GM18499 (cell line): ENCODE results near the gene APOBEC3H.

Source experiments
- ATAC-seq: cut with Tn5 transposase; IDR thresholded peaks from one replicate; pipeline ENCODE4 v1.9.1; 2021; ENCODE audit warnings: moderate number of reproducible peaks; ENCODE audit not compliant: insufficient read depth, unreplicated experiment

The APOBEC3H gene

DNA sequence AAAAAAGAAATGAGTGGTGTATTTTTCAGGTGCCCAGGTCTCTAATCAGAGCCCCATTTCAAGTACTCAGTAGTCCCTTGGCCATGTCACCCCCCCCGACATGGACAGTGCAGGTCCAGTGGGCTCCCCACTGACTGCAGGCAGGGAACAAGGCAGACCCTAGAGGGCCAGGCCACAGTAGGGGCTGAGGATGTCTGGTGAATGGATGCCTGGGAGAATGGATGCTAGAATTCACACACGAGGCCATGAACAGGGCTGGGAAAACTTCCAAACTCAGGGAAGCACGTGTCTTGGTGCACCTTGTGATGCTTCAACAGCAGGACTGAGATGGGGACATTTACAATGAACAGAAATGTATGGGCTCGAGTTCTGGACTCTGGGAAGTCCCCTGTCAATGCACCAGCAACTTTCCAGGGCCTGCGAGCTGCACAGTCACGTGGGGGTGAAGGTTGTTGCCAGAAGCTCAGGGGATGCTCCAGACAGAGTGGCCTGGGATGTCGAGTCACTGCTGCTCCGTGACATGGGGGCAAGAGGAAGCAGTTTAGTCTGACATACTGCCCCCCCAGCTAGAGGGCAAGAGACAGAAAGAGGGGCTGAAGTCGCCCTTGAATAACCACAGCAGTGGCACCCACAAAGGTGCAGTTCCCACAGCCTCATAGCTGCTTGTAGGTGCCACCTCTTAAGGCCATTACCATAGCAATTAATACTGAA is 16.8 kb upstream of the APOBEC3H start:
- no peak for ATAC-seq

DNA sequence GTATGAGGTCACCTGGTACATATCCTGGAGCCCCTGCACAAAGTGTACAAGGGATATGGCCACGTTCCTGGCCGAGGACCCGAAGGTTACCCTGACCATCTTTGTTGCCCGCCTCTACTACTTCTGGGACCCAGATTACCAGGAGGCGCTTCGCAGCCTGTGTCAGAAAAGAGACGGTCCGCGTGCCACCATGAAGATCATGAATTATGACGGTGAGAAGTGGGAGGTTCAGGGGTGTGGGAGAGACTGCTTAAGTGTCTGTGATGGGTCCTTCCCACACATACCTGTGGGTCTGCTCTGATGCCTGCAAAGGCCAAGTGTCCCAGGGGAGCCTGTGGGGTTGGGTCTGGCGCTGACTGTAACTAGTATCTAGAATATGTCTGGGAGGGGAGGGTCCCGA is 16.0 kb upstream of the APOBEC3H start:
- no peak for ATAC-seq

DNA sequence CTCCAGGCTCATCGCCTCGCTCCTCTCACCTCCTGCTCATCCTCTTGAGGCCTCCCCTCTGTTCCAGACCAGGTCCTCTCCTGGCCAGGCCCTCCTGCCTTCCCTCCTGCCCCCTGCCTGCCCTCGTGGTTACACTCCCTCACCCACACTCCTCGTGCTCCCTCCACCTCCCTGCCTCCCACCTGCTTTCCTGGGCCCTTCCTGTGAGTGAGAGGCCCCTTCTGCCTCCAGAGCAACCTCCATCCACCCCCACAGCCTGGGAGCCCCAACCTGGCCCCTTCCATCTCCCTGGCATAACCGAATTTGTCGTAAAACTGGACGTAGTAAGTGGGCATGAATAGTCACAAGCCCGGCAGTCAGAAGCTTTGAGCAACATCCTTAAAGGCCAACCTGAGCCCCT is 15.4 kb upstream of the APOBEC3H start:
- no peak for ATAC-seq

- no peak for ATAC-seq
Observed at GRCh38 chr22:39083212-39084165, 13.6 kb upstream of the APOBEC3H start.

- ATAC-seq = no peak
Observed at GRCh38 chr22:39084666-39085065, 12.4 kb upstream of the APOBEC3H start.

- ATAC-seq = no peak
Observed at GRCh38 chr22:39087098-39087497, 9.9 kb upstream of the APOBEC3H start.

- no peak for ATAC-seq
Observed at GRCh38 chr22:39087881-39088684, 9.0 kb upstream of the APOBEC3H start.

DNA sequence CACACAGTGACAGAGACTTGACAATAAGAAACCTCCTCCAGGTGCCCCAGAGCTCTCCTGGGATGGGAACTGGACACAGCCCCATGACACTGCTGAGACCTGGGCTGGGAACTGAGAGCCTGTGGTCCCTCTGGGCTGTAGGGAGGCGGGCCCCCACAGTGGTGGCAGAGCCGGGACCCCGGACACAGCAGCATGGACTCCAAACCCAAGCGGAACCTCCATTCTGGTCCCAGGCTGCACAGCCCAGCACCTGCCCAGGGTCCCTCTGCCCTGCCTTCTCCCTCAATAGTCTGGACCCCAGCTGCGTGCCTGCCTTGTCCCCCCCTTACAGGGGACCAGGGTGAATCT is 8.4 kb upstream of the APOBEC3H start:
- no peak for ATAC-seq

DNA sequence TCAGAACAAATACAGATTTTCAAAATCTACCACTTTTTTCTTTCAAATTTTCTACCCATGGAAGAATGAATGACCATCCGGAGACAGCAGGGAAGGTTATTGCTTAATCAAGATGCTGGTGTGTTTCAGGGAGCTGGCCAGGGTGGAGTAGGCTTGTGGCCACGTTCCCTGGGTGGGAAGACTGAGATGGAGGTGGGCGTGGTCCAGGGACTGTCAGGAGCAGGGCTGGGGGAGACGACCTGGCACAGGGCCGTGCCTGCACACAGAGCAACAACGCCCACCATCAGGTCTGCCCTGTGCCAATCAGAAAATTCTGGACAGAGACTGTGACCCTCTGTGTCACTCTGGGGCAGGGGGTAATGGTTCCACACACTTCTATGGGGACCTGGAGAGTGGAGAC is 7.1 kb upstream of the APOBEC3H start:
- no peak for ATAC-seq

DNA sequence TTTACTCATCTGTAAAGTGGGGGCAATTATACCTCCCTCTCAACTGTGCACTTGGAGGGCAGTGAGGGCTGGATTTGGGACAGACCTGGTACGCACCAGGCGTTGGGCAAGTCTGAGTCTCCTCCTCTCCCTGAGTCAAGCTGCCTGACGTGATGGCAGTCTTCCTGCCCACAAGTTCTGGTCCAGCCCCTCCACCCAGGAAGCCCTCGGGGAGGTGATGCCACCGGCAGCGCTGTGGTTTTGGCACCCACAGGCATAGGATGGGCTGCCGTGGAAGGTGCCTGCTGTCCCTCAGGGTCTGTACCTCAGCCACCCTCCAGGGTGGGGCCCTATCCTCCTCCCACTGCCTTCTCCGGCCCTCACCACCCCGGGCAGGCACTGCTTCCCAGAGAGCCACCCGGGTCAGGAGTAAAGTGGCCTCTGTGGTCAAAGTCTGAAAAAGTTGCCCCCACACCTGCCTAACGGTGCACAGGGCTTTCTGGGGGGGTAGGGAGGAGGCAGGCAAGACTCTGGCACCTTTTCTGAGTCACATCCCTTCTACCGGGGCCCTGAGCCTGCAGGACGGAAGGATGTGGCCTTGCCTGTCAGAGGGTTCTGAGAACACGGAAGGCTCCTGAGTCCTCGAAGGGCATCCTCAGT is 6.5 kb upstream of the APOBEC3H start:
- no peak for ATAC-seq

DNA sequence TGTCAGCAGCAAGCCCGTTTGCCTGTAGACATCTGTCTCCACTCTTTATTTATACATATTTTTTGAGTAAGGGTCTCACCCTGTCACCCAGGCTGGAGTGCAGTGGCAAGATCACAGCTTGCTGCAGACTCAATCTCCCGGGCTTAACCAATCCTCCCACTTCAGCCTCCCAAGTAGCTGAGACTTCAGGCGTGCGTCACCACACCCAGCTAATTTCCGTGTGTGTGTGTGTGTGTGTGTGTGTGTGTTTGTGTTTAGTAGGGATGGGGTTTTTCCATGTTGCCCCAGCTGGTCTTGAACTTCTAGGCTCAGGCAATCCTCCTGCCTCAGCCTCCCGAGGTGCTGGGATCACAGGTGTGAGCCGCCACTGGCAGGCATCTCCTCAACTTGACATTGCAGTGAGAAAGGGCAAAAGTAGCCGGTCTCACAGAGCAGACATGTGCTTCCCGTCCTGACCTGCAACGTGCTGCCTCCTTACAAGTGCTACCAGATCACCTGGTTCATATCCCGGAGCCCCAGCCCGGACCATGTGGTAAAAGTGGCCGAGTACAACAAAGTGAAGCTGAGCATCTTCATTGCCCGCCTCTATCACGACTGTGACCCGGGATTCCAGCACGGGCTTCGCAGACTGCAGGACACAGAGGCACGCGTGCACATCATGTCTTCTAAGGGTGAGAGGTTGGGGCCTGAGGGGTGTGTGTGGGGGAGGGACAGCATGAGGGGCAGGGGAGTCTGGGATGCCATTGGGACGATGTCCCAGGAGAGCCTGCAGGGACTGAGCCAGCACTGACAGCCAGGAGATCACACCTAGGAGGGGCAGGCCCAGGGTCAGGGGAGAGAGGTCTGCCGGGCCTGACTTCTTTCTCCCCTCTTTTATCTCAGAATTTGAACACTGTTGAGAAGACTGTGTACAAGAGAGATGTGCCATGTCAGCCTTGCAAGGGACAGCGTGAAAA is 5.6 kb upstream of the APOBEC3H start:
- no peak for ATAC-seq

GRCh38 chr22:39092111-39092862 is 4.8 kb upstream of the APOBEC3H start:
- ATAC-seq = no peak

GRCh38 chr22:39094717-39095389 is 2.2 kb upstream of the APOBEC3H start:
- no peak for ATAC-seq

DNA sequence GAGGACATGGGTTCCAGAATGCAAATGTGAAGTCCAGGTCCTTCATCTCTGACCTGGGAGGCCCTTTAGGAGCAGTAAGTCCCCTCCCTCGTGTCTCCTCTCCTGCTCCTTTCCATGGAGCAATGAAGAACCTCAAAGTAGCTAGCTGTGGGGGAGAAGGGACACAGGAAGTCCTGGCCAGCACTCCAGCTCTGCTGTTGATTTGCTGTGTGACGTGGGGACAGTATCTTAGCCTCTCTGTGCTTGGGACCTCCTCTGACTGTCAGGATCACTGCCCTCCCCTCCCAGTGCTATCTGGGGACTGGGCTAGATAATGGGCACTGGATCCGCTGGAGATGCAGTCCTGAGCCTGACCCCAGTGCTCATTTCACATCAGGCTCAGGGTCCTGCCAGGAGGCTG is 1.1 kb upstream of the APOBEC3H start:
- no peak for ATAC-seq

- no peak for ATAC-seq
Observed at GRCh38 chr22:39098026-39098425, 982 bp downstream of the APOBEC3H start.

- no peak for ATAC-seq
Observed at GRCh38 chr22:39098576-39098975, 1.5 kb downstream of the APOBEC3H start.

DNA sequence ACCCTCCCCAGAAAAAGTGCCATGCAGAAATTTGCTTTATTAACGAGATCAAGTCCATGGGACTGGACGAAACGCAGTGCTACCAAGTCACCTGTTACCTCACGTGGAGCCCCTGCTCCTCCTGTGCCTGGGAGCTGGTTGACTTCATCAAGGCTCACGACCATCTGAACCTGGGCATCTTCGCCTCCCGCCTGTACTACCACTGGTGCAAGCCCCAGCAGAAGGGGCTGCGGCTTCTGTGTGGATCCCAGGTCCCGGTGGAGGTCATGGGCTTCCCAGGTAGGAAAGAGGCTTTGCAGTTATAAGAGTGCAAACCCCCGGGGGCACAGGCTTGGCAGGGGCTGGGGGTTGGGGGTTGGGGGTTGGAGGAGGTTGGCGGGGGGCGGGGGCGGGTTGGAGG is 4.2 kb downstream of the APOBEC3H start:
- ATAC-seq = no peak

DNA sequence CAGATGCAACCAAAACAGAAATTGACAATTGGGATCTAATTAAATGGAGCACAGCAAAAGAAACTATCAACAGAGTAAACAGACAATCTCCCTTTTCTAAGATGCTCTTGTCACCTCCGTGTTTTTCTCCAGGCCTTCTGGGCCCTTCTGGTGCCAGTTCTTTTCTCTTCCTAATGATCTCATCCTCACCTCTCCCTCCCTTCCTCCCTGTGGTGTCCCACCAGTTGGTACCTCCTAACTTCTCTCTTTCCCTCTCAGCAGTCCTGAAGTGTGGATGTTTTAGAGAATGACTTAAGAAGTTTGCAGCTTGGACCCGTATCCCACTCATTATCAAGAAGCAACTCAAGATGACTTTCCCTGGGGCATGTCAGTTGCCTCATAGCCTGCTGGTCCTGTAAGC is 6.4 kb downstream of the APOBEC3H start:
- no peak for ATAC-seq
